K562 (cell line): Measurements from ENCODE around the gene RPP25. TPM values are rescaled to one million over a fixed set of nuclear protein-coding genes. Genes with fewer than 3 reads are reported as not detected.

Source experiments
- ARNT ChIP-seq, 2 experiments: fragments of 450-650 bp; IDR thresholded peaks; 2 replicates each; pipeline ENCODE4 v1.6.1; 2016; ENCODE audit warnings: mild to moderate bottlenecking in 1 of 2
- CEBPG ChIP-seq, 3 experiments: fragments of 200-800 bp in 1 of 3; sonication (Bioruptor generic) in 1 of 3; sonication (generic) in 1 of 3; formaldehyde crosslinking in 1 of 3; IDR thresholded peaks in 2 of 3; conservative IDR thresholded peaks in 1 of 3; 2 replicates each; pipeline versions ENCODE4 v1.6.1 to v1.8.0; 2016 to 2022; ENCODE audit warnings: missing compliant biosample characterization in 2 of 3, missing genetic modification characterization in 2 of 3, mild to moderate bottlenecking in 1 of 3, missing genetic modification reagents in 1 of 3
- E2F6 ChIP-seq, 2 experiments: IDR thresholded peaks; 2 replicates each; pipeline ENCODE4 v1.6.1; 2011; ENCODE audit warnings: borderline replicate concordance in 1 of 2, control low read depth in 1 of 2, low read depth in 1 of 2, low read length in 1 of 2, mild to moderate bottlenecking in 1 of 2, mixed read lengths in 1 of 2, moderate library complexity in 1 of 2; ENCODE audit not compliant: insufficient read depth in 1 of 2, insufficient read length in 1 of 2, poor library complexity in 1 of 2, severe bottlenecking in 1 of 2; ENCODE audit errors: extremely low read depth in 1 of 2
- EGR1 ChIP-seq: fragments of 450-650 bp; conservative IDR thresholded peaks from 2 replicates; pipeline ENCODE4 v1.6.1; 2017; ENCODE audit warnings: mild to moderate bottlenecking
- EHMT2 ChIP-seq: fragments of 450-650 bp; IDR thresholded peaks from 2 replicates; pipeline ENCODE4 v1.6.1; 2018; ENCODE audit warnings: antibody characterized with exemption
- ETV5 ChIP-seq: sonication (generic); formaldehyde crosslinking; IDR thresholded peaks from 2 replicates; pipeline ENCODE4 v1.4.0; 2020; ENCODE audit warnings: low read depth, mild to moderate bottlenecking, missing genetic modification reagents
- IRF9 ChIP-seq: fragments of 450-650 bp; IDR thresholded peaks from 2 replicates; pipeline ENCODE4 v1.6.1; 2016; ENCODE audit warnings: missing biosample characterization, missing genetic modification characterization
- KDM4B ChIP-seq, 2 experiments: fragments of 450-650 bp in 1 of 2; sonication (generic) in 1 of 2; IDR thresholded peaks; 2 replicates each; pipeline ENCODE4 v1.6.1; 2016 to 2017; ENCODE audit warnings: borderline replicate concordance in 2 of 2, antibody characterized with exemption in 1 of 2, low read depth in 1 of 2, mild to moderate bottlenecking in 1 of 2
- KDM5B ChIP-seq: fragments of 200-600 bp; sonication (generic); IDR thresholded peaks from 2 replicates; pipeline ENCODE4 v1.6.1; 2012; ENCODE audit warnings: low read depth, mild to moderate bottlenecking, moderate library complexity, low read length, control low read depth, inconsistent platforms; ENCODE audit not compliant: insufficient replicate concordance
- MLX ChIP-seq, 2 experiments: fragments of 450-650 bp in 1 of 2; sonication (generic) in 1 of 2; formaldehyde crosslinking; conservative IDR thresholded peaks; 2 replicates each; pipeline versions ENCODE4 v1.4.0 to v1.8.1; 2020 to 2022; ENCODE audit warnings: mild to moderate bottlenecking in 1 of 2, missing genetic modification reagents in 1 of 2
- RFX1 ChIP-seq: fragments of 450-650 bp; IDR thresholded peaks from 2 replicates; pipeline ENCODE4 v1.6.1; 2016; ENCODE audit warnings: mild to moderate bottlenecking, moderate library complexity
- SAP30 ChIP-seq: fragments of 200-600 bp; sonication (generic); IDR thresholded peaks from 2 replicates; pipeline ENCODE4 v1.6.1; 2012; ENCODE audit warnings: borderline replicate concordance, low read depth, mild to moderate bottlenecking, moderate library complexity, low read length, control low read depth, inconsistent platforms; ENCODE audit not compliant: insufficient read depth, poor library complexity, severe bottlenecking
- SETDB1 ChIP-seq: IDR thresholded peaks from one replicate; pipeline ENCODE4 v1.6.1; 2012; ENCODE audit warnings: low read length, control low read depth, inconsistent platforms
- SRSF1 ChIP-seq: fragments of 200-400 bp; formaldehyde crosslinking; IDR thresholded peaks from 2 replicates; pipeline ENCODE4 v1.6.1; 2017; ENCODE audit warnings: mild to moderate bottlenecking, low read depth, low read length, moderate library complexity
- SRSF3 ChIP-seq: fragments of 200-400 bp; formaldehyde crosslinking; IDR thresholded peaks from 2 replicates; pipeline ENCODE4 v1.6.1; 2016; ENCODE audit warnings: mild to moderate bottlenecking, low read length, moderate library complexity; ENCODE audit not compliant: insufficient read depth
- STAT5B ChIP-seq: fragments of 250-450 bp; sonication (Bioruptor Pico); IDR thresholded peaks from 2 replicates; pipeline ENCODE4 v1.8.0; 2021; ENCODE audit warnings: mild to moderate bottlenecking, inconsistent platforms
- SUPT5H ChIP-seq: fragments of 450-650 bp; IDR thresholded peaks from 2 replicates; pipeline ENCODE4 v1.6.1; 2016
- TRIM24 ChIP-seq, 2 experiments: fragments of 450-650 bp; IDR thresholded peaks; 2 replicates each; pipeline ENCODE4 v1.6.1; 2016
- ZBTB2 ChIP-seq: fragments of 450-650 bp; IDR thresholded peaks from 2 replicates; pipeline ENCODE4 v1.6.1; 2016; ENCODE audit warnings: antibody characterized with exemption
- ZBTB7A ChIP-seq: IDR thresholded peaks from 2 replicates; pipeline ENCODE4 v1.6.1; 2011; ENCODE audit warnings: low read depth, mild to moderate bottlenecking, low read length, moderate library complexity, borderline replicate concordance; ENCODE audit not compliant: control insufficient read depth
- ZNF253 ChIP-seq: fragments of 250-450 bp; sonication (Bioruptor Pico); conservative IDR thresholded peaks from 2 replicates; pipeline ENCODE4 v1.6.1; 2021; ENCODE audit warnings: mild to moderate bottlenecking
- ZNF551 ChIP-seq: fragments of 250-450 bp; sonication (Bioruptor Pico); IDR thresholded peaks from 2 replicates; pipeline ENCODE4 v1.5.0; 2021; ENCODE audit warnings: mild to moderate bottlenecking, moderate library complexity
- ZNF766 ChIP-seq: fragments of 200-800 bp; sonication (Bioruptor generic); conservative IDR thresholded peaks from 2 replicates; pipeline ENCODE4 v1.6.1; 2016; ENCODE audit warnings: missing genetic modification characterization, missing compliant biosample characterization
- polyA plus RNA-seq, 8 experiments: library from polyadenylated mRNA; depleted of rRNA in 4 of 8; stranded (reverse) in 5 of 8; unstranded in 3 of 8; fragments of >200 nt; fragmentation: Nextera tagmentation in 2 of 8; fragmentation: Illumina TruSeq in 1 of 8; extraction: Ambion mirVana in 2 of 8; extraction: Trizol in 1 of 8; gene quantifications; 2 replicates each; pipeline versions ENCODE4 v1.2.1 to v1.2.3, GENCODE V29; 2011 to 2014; ENCODE audit warnings: inconsistent platforms in 1 of 8, missing spikeins in 1 of 8
- total RNA-seq, 7 experiments: library from RNA; depleted of rRNA in 6 of 7; stranded (reverse); fragments of >200 nt in 6 of 7; fragmentation: Illumina TruSeq in 2 of 7; extraction: Trizol in 2 of 7; gene quantifications; 2 replicates each; pipeline versions ENCODE4 v1.2.1 to v1.2.3, GENCODE V29; 2011 to 2021; ENCODE audit warnings: low replicate concordance in 1 of 7

Gene RPP25
- total and polyA plus RNA-seq, 9 of the 15 experiments (the other 6 are each of a cell fraction or from before 2014, with no cell fraction given): 1.1 to 12.3 (median 5.6) TPM

GRCh38 chr15:74956648-74957475, at the start of gene RPP25 (continued):
- TF ChIP-seq SETDB1 (no peak), SRSF3 (no peak), IRF9 (no peak), CEBPG (CRISPR knock-in tag; IDR thresholded peaks at IDR 0.05) (no peak), CEBPG (tag; conservative IDR thresholded peaks at IDR 0.05 in 1 of 2, IDR thresholded peaks at IDR 0.05 in 1 of 2) (no peak), EGR1 (peak; percentile 58; the same call in 1 of the 2 replicates), ZNF766 (CRISPR knock-in tag) (no peak), SUPT5H (0 out of 2 replicates have a peak, but pooled peaks have one; percentile 26), ARNT (IDR thresholded peaks at IDR 0.05) (no peak), KDM5B (no peak), EHMT2 (no peak), MLX (CRISPR knock-in tag; conservative IDR thresholded peaks at IDR 0.05) (no peak), ETV5 (CRISPR knock-in tag) (no peak), ZBTB7A (no peak; the same call in 1 of the 2 replicates), ZNF253 (CRISPR knock-in tag) (no peak), KDM4B (IDR thresholded peaks at IDR 0.05; ENCODE audit: borderline replicate concordance in 2 of 2, low read depth in 1 of 2) (no peak), STAT5B (no peak), TRIM24 (IDR thresholded peaks at IDR 0.05) (no peak), E2F6 (IDR thresholded peaks at IDR 0.05; ENCODE audit: borderline replicate concordance in 1 of 2, extremely low read depth in 1 of 2, insufficient read depth in 1 of 2, insufficient read length in 1 of 2, low read depth in 1 of 2, low read length in 1 of 2, poor library complexity in 1 of 2, severe bottlenecking in 1 of 2) (peak; percentile 51 to 61), ZNF551 (CRISPR knock-in tag) (no peak), SRSF1 (no peak), RFX1 (no peak), SAP30 (no peak), ZBTB2 (no peak)
